ENCODE results near the gene CCDC187. TPM values are rescaled to one million over a fixed set of nuclear protein-coding genes. Genes with fewer than 3 reads are reported as not detected.
"Not testable (repeated sequence)": the region's sequence is repeated elsewhere in the genome, so short reads cannot be mapped to it uniquely, and the experiment has no call there.

The CCDC187 gene
- total RNA-seq, 1 donor from 2014 or later: 0.69 TPM

GRCh38 chr9:136322756-136323330 lies 18.9 kb upstream of the CCDC187 start:
- no peaks in the 10 kb centered on the region for H3K9me3 Mint-ChIP-seq
- intact Hi-C loops (cut with micrococcal nuclease): no loop called here
- H3K27me3 Mint-ChIP-seq: peaks cover 6% of the 10 kb centered on the region
- DNase-seq: no peak
- no peak for TF ChIP-seq CTCF (IDR thresholded peaks at IDR 0.05)
- no peaks in the 10 kb centered on the region for H3K36me3 Mint-ChIP-seq (ENCODE audit: low read depth)
- ChIA-PET POLR2A (no interaction called here), CTCF (no interaction called here)
- peaks cover 11% of the 10 kb centered on the region for H3K4me1 Mint-ChIP-seq
- no peak for ATAC-seq (ENCODE audit: low read depth)
- H3K27ac Mint-ChIP-seq: no peak overlapping the region
- H3K4me3 Mint-ChIP-seq: no peak overlapping the region

- DNase-seq (no peak), ATAC-seq (ENCODE audit: low read depth) (no peak)
- no peak overlapping the region for H3K4me3 Mint-ChIP-seq
- intact Hi-C loops (cut with micrococcal nuclease): no loop called here
- peaks cover 14% of the 10 kb centered on the region for H3K4me1 Mint-ChIP-seq
- H3K9me3 Mint-ChIP-seq: no peaks in the 10 kb centered on the region
- peaks cover 10% of the 10 kb centered on the region for H3K27me3 Mint-ChIP-seq
- H3K27ac Mint-ChIP-seq: no peak overlapping the region
- ChIA-PET POLR2A (no interaction called here), CTCF (no interaction called here)
- H3K36me3 Mint-ChIP-seq (ENCODE audit: low read depth): no peaks in the 10 kb centered on the region
- TF ChIP-seq CTCF (IDR thresholded peaks at IDR 0.05): no peak
Measured at GRCh38 chr9:136321561-136321960, 17.7 kb upstream of the CCDC187 start.

- peaks cover 11% of the 10 kb centered on the region for H3K4me1 Mint-ChIP-seq
- H3K4me3 Mint-ChIP-seq; ATAC-seq (ENCODE audit: low read depth); DNase-seq; H3K36me3 Mint-ChIP-seq (ENCODE audit: low read depth); intact Hi-C loops (cut with micrococcal nuclease); H3K9me3 Mint-ChIP-seq; CTCF ChIA-PET; H3K27ac Mint-ChIP-seq; POLR2A ChIA-PET: not testable (repeated sequence)
- H3K27me3 Mint-ChIP-seq: peaks cover 10% of the 10 kb centered on the region
Measured at GRCh38 chr9:136320972-136321371, 17.1 kb upstream of the CCDC187 start.

- intact Hi-C loops (cut with micrococcal nuclease): not testable (repeated sequence)
Measured at GRCh38 chr9:136319955-136320354, 16.1 kb upstream of the CCDC187 start.

GRCh38 chr9:136319244-136319643 lies 15.3 kb upstream of the CCDC187 start:
- ATAC-seq (ENCODE audit: low read depth); H3K27ac Mint-ChIP-seq; H3K36me3 Mint-ChIP-seq (ENCODE audit: low read depth); intact Hi-C loops (cut with micrococcal nuclease); H3K9me3 Mint-ChIP-seq; H3K4me3 Mint-ChIP-seq; POLR2A ChIA-PET; DNase-seq; CTCF ChIA-PET: not testable (repeated sequence)
- H3K27me3 Mint-ChIP-seq: peaks cover 10% of the 10 kb centered on the region
- peaks cover 11% of the 10 kb centered on the region for H3K4me1 Mint-ChIP-seq

More at GRCh38 chr9:136319955-136320354, 16.1 kb upstream of the CCDC187 start:
- H3K36me3 Mint-ChIP-seq (ENCODE audit: low read depth); DNase-seq; H3K27ac Mint-ChIP-seq; ATAC-seq (ENCODE audit: low read depth); POLR2A ChIA-PET; H3K4me3 Mint-ChIP-seq; H3K9me3 Mint-ChIP-seq; CTCF ChIA-PET: not testable (repeated sequence)
- Mint-ChIP-seq H3K27me3 (peaks cover 10% of the 10 kb centered on the region), H3K4me1 (peaks cover 11% of the 10 kb centered on the region)

- ATAC-seq (ENCODE audit: low read depth) (no peak), DNase-seq (no peak)
- intact Hi-C loops (cut with micrococcal nuclease): no loop called here
- no peak overlapping the region for H3K4me3 Mint-ChIP-seq
- peaks cover 7% of the 10 kb centered on the region for H3K9me3 Mint-ChIP-seq
- no peak for TF ChIP-seq CTCF (IDR thresholded peaks at IDR 0.05)
- H3K27me3 Mint-ChIP-seq: peaks cover 9% of the 10 kb centered on the region
- ChIA-PET CTCF (no interaction called here), POLR2A (no interaction called here)
- H3K36me3 Mint-ChIP-seq (ENCODE audit: low read depth): no peaks in the 10 kb centered on the region
- no peak overlapping the region for H3K27ac Mint-ChIP-seq
- peaks cover 11% of the 10 kb centered on the region for H3K4me1 Mint-ChIP-seq
Measured at GRCh38 chr9:136318776-136319241, 14.9 kb upstream of the CCDC187 start.

Data from activated B cell treated with CpG ODN at 0.5 μM for 24 hours (primary cell).